ENCODE measurements around the gene CDC42SE2.

DNA sequence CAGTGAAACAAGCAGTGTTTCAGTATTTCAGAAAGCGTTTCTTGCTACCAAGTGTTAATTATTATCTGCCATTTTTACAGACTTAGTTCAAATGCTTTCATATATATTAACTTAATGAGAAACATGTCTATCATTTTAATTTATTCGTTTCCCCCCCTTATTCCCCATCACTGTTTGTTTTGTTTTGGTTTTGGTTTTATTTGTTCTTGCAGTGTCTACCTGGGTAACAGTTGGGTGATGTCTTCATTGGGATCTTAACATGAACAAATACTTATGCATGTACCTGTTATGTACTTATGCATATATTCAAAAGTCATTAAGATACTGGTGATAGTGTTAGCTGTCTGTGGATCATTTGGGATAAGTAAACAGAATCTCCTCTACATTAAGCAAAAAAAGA is 108.0 kb downstream of the CDC42SE2 start:
- TF ChIP-seq EP300 (conservative IDR thresholded peaks at IDR 0.05; ENCODE audit: poor library complexity, severe bottlenecking) (no peak), EZH2 (IDR thresholded peaks at IDR 0.05; ENCODE audit: borderline replicate concordance, insufficient read depth, low read length, poor library complexity, severe bottlenecking) (no peak)
- TF ChIP-seq, protein P1, sequence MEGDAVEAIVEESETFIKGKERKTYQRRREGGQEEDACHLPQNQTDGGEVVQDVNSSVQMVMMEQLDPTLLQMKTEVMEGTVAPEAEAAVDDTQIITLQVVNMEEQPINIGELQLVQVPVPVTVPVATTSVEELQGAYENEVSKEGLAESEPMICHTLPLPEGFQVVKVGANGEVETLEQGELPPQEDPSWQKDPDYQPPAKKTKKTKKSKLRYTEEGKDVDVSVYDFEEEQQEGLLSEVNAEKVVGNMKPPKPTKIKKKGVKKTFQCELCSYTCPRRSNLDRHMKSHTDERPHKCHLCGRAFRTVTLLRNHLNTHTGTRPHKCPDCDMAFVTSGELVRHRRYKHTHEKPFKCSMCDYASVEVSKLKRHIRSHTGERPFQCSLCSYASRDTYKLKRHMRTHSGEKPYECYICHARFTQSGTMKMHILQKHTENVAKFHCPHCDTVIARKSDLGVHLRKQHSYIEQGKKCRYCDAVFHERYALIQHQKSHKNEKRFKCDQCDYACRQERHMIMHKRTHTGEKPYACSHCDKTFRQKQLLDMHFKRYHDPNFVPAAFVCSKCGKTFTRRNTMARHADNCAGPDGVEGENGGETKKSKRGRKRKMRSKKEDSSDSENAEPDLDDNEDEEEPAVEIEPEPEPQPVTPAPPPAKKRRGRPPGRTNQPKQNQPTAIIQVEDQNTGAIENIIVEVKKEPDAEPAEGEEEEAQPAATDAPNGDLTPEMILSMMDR (IDR thresholded peaks at IDR 0.05; ENCODE audit: poor library complexity, severe bottlenecking) = no peak
- TF ChIP-seq, protein P2, sequence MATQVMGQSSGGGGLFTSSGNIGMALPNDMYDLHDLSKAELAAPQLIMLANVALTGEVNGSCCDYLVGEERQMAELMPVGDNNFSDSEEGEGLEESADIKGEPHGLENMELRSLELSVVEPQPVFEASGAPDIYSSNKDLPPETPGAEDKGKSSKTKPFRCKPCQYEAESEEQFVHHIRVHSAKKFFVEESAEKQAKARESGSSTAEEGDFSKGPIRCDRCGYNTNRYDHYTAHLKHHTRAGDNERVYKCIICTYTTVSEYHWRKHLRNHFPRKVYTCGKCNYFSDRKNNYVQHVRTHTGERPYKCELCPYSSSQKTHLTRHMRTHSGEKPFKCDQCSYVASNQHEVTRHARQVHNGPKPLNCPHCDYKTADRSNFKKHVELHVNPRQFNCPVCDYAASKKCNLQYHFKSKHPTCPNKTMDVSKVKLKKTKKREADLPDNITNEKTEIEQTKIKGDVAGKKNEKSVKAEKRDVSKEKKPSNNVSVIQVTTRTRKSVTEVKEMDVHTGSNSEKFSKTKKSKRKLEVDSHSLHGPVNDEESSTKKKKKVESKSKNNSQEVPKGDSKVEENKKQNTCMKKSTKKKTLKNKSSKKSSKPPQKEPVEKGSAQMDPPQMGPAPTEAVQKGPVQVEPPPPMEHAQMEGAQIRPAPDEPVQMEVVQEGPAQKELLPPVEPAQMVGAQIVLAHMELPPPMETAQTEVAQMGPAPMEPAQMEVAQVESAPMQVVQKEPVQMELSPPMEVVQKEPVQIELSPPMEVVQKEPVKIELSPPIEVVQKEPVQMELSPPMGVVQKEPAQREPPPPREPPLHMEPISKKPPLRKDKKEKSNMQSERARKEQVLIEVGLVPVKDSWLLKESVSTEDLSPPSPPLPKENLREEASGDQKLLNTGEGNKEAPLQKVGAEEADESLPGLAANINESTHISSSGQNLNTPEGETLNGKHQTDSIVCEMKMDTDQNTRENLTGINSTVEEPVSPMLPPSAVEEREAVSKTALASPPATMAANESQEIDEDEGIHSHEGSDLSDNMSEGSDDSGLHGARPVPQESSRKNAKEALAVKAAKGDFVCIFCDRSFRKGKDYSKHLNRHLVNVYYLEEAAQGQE (IDR thresholded peaks at IDR 0.05; ENCODE audit: borderline replicate concordance) = no peak

Data from neural cell (in vitro differentiated cells).